Astrocyte (in vitro differentiated cells and primary cell): ENCODE measurements around the gene SLC4A9. TPM values are rescaled to one million over a fixed set of nuclear protein-coding genes. Genes with fewer than 3 reads are reported as not detected.

Source experiments
- DNase-seq: peaks from one replicate; pipeline ENCODE4 v3.0.0-alpha.2; 2010; ENCODE audit warnings: low read depth
- FAIRE-seq: peaks from 2 replicates; lab custom pipeline; 2011; peaks lifted over from hg19 to GRCh38; lab: Jason Lieb, UNC
- H2AFZ ChIP-seq: 2 replicates; pipeline ENCODE4 v1.6.0; 2012; ENCODE audit warnings: low read depth, low read length, inconsistent platforms
- H3K27ac ChIP-seq: 2 replicates; pipeline ENCODE4 v1.5.1; 2011; ENCODE audit warnings: low read depth, low read length, inconsistent platforms
- H3K27me3 ChIP-seq: 2 replicates; pipeline ENCODE4 v1.6.0; 2011; ENCODE audit warnings: low read length, inconsistent platforms; ENCODE audit not compliant: insufficient read depth
- H3K36me3 ChIP-seq: 2 replicates; pipeline ENCODE4 v1.5.1; 2011; ENCODE audit warnings: low read length, inconsistent platforms; ENCODE audit not compliant: insufficient read depth
- H3K4me1 ChIP-seq: 2 replicates; pipeline ENCODE4 v1.5.1; 2011; ENCODE audit warnings: low read length, inconsistent platforms; ENCODE audit not compliant: insufficient read depth
- H3K4me2 ChIP-seq: 2 replicates; pipeline ENCODE4 v1.6.0; 2012; ENCODE audit warnings: low read length, inconsistent platforms
- H3K4me3 ChIP-seq: 2 replicates; pipeline ENCODE4 v1.5.1; 2011; ENCODE audit warnings: low read depth, mild to moderate bottlenecking, low read length, inconsistent platforms; ENCODE audit not compliant: insufficient read depth
- H3K79me2 ChIP-seq: 2 replicates; pipeline ENCODE4 v1.6.0; 2012; ENCODE audit warnings: mild to moderate bottlenecking, low read length, inconsistent platforms; ENCODE audit not compliant: insufficient read depth
- H3K9ac ChIP-seq: 2 replicates; pipeline ENCODE4 v1.6.0; 2012; ENCODE audit warnings: mild to moderate bottlenecking, low read length, inconsistent platforms
- H3K9me3 ChIP-seq: 2 replicates; pipeline ENCODE4 v1.5.1; 2012; ENCODE audit warnings: low read depth, mild to moderate bottlenecking, low read length, inconsistent platforms; ENCODE audit not compliant: insufficient read depth
- H4K20me1 ChIP-seq: 2 replicates; pipeline ENCODE4 v1.6.0; 2012; ENCODE audit warnings: low read length, inconsistent platforms; ENCODE audit not compliant: insufficient read depth
- H3K27ac Mint-ChIP-seq: one replicate; pipeline ENCODE4 v1.8.0; 2021; ENCODE audit warnings: mild to moderate bottlenecking, mixed read lengths; ENCODE audit not compliant: unreplicated experiment
- H3K27me3 Mint-ChIP-seq: one replicate; pipeline ENCODE4 v1.8.0; 2021; ENCODE audit warnings: low read depth, mixed read lengths; ENCODE audit not compliant: unreplicated experiment
- H3K36me3 Mint-ChIP-seq: one replicate; pipeline ENCODE4 v1.8.0; 2021; ENCODE audit warnings: low read depth, mixed read lengths; ENCODE audit not compliant: unreplicated experiment
- H3K4me1 Mint-ChIP-seq: one replicate; pipeline ENCODE4 v1.8.0; 2021; ENCODE audit warnings: low read depth, mixed read lengths; ENCODE audit not compliant: unreplicated experiment
- H3K4me3 Mint-ChIP-seq: one replicate; pipeline ENCODE4 v1.8.0; 2021; ENCODE audit warnings: mild to moderate bottlenecking, moderate library complexity, mixed read lengths; ENCODE audit not compliant: unreplicated experiment
- H3K9me3 Mint-ChIP-seq: one replicate; pipeline ENCODE4 v1.8.0; 2021; ENCODE audit warnings: mild to moderate bottlenecking, mixed read lengths; ENCODE audit not compliant: unreplicated experiment
- EZH2 ChIP-seq: IDR thresholded peaks from 2 replicates; pipeline ENCODE4 v1.6.1; 2012; ENCODE audit warnings: mild to moderate bottlenecking, low read length, inconsistent platforms; ENCODE audit not compliant: insufficient read depth
- total RNA-seq: library from RNA; stranded (reverse); gene quantifications from 2 replicates; pipeline ENCODE4 v1.2.1, GENCODE V29; 2021
- TF ChIP-seq, protein P1 (sequence below): IDR thresholded peaks from 2 replicates; pipeline ENCODE4 v1.5.1; 2011; ENCODE audit warnings: low read depth, mild to moderate bottlenecking, inconsistent platforms, low read length, moderate library complexity; ENCODE audit not compliant: insufficient read depth

The SLC4A9 gene
- total RNA-seq, 1 donor from 2014 or later = 0.25 TPM

DNA sequence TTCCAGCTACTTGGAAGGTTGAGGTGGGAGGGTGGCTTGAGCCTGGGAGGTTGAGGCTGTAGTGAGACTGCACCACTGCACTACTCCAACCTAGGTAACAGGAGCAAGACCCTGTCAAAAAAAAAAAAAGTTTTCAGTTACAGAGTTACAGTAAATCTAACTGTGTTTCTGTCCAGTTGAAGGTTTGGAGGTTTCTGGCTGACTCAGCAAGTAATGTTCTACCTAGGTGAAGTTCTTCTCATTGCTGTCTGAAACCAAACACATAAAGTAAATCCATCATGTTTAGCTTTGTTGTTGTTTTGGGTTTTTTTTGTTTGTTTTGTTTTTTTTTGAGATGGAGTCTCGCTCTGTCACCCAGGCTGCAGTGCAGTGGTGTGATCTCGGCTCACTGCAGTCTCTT is 33.7 kb downstream of the SLC4A9 start:
- FAIRE-seq (no peak), DNase-seq (no peak)
- Histone ChIP-seq H4K20me1 (no peaks in the 10 kb centered on the region), H3K79me2 (no peaks in the 10 kb centered on the region), H3K27me3 (no peaks in the 10 kb centered on the region), H2AFZ (no peak overlapping the region), H3K4me2 (no peak overlapping the region), H3K9me3 (no peaks in the 10 kb centered on the region), H3K27ac (no peak overlapping the region), H3K4me3 (no peak overlapping the region), H3K36me3 (no peaks in the 10 kb centered on the region), H3K4me1 (no peaks in the 10 kb centered on the region), H3K9ac (no peak overlapping the region)
- Mint-ChIP-seq H3K9me3 (no peaks in the 10 kb centered on the region), H3K27ac (no peak overlapping the region), H3K27me3 (no peaks in the 10 kb centered on the region), H3K4me1 (no peaks in the 10 kb centered on the region), H3K36me3 (no peaks in the 10 kb centered on the region), H3K4me3 (no peak overlapping the region)
- TF ChIP-seq EZH2 = no peak
- TF ChIP-seq, protein P1, sequence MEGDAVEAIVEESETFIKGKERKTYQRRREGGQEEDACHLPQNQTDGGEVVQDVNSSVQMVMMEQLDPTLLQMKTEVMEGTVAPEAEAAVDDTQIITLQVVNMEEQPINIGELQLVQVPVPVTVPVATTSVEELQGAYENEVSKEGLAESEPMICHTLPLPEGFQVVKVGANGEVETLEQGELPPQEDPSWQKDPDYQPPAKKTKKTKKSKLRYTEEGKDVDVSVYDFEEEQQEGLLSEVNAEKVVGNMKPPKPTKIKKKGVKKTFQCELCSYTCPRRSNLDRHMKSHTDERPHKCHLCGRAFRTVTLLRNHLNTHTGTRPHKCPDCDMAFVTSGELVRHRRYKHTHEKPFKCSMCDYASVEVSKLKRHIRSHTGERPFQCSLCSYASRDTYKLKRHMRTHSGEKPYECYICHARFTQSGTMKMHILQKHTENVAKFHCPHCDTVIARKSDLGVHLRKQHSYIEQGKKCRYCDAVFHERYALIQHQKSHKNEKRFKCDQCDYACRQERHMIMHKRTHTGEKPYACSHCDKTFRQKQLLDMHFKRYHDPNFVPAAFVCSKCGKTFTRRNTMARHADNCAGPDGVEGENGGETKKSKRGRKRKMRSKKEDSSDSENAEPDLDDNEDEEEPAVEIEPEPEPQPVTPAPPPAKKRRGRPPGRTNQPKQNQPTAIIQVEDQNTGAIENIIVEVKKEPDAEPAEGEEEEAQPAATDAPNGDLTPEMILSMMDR = no peak

DNA sequence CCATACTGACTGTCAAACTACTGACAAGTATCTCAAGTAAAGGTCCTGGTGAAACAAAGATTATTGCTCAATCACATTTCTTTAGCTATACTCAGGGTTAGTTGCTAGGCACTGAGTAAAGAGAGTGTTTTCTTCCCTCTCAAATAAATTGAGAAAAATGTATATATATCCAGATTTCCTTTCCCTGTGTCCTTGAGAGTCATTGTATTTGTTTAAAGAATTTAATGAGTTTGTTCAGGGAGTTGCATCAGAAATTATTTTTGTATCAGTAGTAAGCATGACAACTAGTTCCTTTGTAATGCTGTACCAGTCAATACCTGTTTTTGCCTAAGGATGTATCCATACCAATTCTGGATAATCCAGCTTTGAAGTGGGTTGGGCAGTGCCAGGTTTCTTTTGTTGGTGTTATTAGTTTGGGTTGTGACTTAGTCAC is 38.4 kb downstream of the SLC4A9 start:
- Histone ChIP-seq H2AFZ (no peak overlapping the region), H4K20me1 (peaks cover 13% of the 10 kb centered on the region), H3K36me3 (no peaks in the 10 kb centered on the region), H3K27me3 (no peaks in the 10 kb centered on the region), H3K79me2 (peaks cover 18% of the 10 kb centered on the region), H3K27ac (no peak overlapping the region), H3K9ac (no peak overlapping the region), H3K9me3 (no peaks in the 10 kb centered on the region), H3K4me1 (peaks cover 9% of the 10 kb centered on the region), H3K4me3 (no peak overlapping the region), H3K4me2 (no peak overlapping the region)
- Mint-ChIP-seq H3K4me1 (peaks cover under 1% of the 10 kb centered on the region), H3K9me3 (no peaks in the 10 kb centered on the region), H3K27ac (no peak overlapping the region), H3K4me3 (no peak overlapping the region), H3K36me3 (peaks cover 2% of the 10 kb centered on the region), H3K27me3 (no peaks in the 10 kb centered on the region)
- no peak for FAIRE-seq
- no peak for DNase-seq
- TF ChIP-seq EZH2 = no peak

DNA sequence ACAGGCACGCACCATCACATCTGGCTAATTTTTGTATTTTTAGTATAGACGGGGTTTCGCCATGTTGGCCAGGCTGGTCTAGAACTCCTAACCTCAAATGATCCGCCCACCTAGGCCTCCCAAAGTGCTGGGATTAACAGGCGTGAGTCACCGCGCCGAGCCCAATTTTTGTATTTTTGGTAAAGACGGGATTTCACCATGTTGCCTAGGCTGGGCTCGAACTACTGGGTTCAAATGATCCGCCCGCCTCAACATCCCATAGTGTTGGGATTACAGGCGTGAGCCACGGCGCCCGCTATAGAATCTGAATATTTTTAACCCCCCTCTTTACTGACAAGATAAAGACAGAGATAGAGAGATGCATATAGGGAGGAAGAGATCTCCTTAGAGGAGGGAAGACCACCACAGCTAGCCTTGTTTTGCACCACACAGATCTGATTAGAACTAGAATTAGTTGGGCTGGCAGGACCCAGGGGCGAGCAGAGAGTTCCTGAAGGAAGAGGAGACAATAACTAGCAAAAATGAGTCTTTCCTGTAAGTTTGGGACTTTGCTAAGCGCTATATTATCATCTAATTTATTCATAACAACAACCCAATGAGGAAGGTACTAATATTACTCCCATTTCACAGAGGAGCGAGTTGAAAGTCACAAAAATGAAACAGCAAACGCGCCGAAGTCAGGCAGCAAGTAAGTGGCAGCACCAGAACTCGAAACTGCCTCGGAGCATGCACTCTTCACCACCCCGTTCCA is 40.2 kb downstream of the SLC4A9 start:
- Mint-ChIP-seq H3K27me3 (no peaks in the 10 kb centered on the region), H3K27ac (peak overlapping the region; percentile 85), H3K4me3 (no peak overlapping the region), H3K36me3 (peaks cover 2% of the 10 kb centered on the region), H3K9me3 (no peaks in the 10 kb centered on the region), H3K4me1 (peaks cover 12% of the 10 kb centered on the region)
- peak overlapping the region; percentile 68 for H3K27ac ChIP-seq
- no peaks in the 10 kb centered on the region for H3K9me3 ChIP-seq
- FAIRE-seq (no peak), DNase-seq (no peak)
- H3K9ac ChIP-seq = peak overlapping the region; percentile 77
- H3K36me3 ChIP-seq = no peaks in the 10 kb centered on the region
- H3K4me2 ChIP-seq = peak overlapping the region; percentile 85
- H3K27me3 ChIP-seq = no peaks in the 10 kb centered on the region
- peaks cover 30% of the 10 kb centered on the region for H4K20me1 ChIP-seq
- H3K4me3 ChIP-seq = peak overlapping the region; percentile 94
- peaks cover 10% of the 10 kb centered on the region for H3K4me1 ChIP-seq
- TF ChIP-seq, protein P1 = no peak
- TF ChIP-seq EZH2 = no peak
- peak overlapping the region; percentile 97 for H2AFZ ChIP-seq
- H3K79me2 ChIP-seq = peaks cover 35% of the 10 kb centered on the region
